GM12878 (cell line): Measurements from ENCODE around the gene HECTD2. TPM values are rescaled to one million over a fixed set of nuclear protein-coding genes. Genes with fewer than 3 reads are reported as not detected.

Experiments
- ATAC-seq: fragments of 200-7000 bp; cut with Tn5 transposase; 3 replicates; pipeline ENCODE4 v1.9.1; 2020; ENCODE audit warnings: mild to moderate bottlenecking, moderate library complexity
- BruUV-seq: library from RNA; stranded (reverse); fragments of 400-500 nt; replicated peaks from 2 replicates; lab custom pipeline; 2021; lab: Mats Ljungman, UMichigan
- CTCF ChIA-PET: fragments of 300-600 bp; sonication (Branson Sonifier 250); formaldehyde crosslinking; extraction: SDS; loops from one replicate; lab custom pipeline; 2021; ENCODE audit warnings: inconsistent platforms; lab: Yijun Ruan, JAX
- POLR2A ChIA-PET: fragments of 350-600 bp; formaldehyde crosslinking; extraction: SDS; loops from one replicate; lab custom pipeline; 2021; ENCODE audit warnings: inconsistent platforms; lab: Charles Lee
- RAD21 ChIA-PET: fragments of 300-600 bp; sonication (Branson Sonifier 250); formaldehyde crosslinking; loops from one replicate; lab custom pipeline; 2023; ENCODE audit warnings: antibody characterized with exemption; ENCODE audit not compliant: unreplicated experiment; lab: Charles Lee
- SMC1A ChIA-PET: fragments of 300-600 bp; sonication (Branson Sonifier 250); formaldehyde crosslinking; loops from one replicate; lab custom pipeline; 2023; ENCODE audit not compliant: unreplicated experiment, uncharacterized antibody; lab: Charles Lee
- DNase-seq: peaks from one replicate; pipeline ENCODE4 v3.0.0-alpha.2; 2011; ENCODE audit warnings: low read depth, low spot score
- FAIRE-seq: peaks from 3 replicates; lab custom pipeline; 2011; peaks lifted over from hg19 to GRCh38; lab: Jason Lieb, UNC
- H2AFZ ChIP-seq: 2 replicates; pipeline ENCODE4 v1.6.0; 2011; ENCODE audit warnings: low read depth, low read length, control low read depth; ENCODE audit not compliant: control insufficient read depth
- H3K27ac ChIP-seq: 2 replicates; pipeline ENCODE4 v1.5.1; 2011; ENCODE audit warnings: control low read depth; ENCODE audit not compliant: control insufficient read depth, insufficient read depth
- H3K27me3 ChIP-seq, 2 experiments: replicated peaks in 1 of 2; 2 replicates each; pipeline versions ENCODE4 v1.6.0 to v1.6.1; 2011; ENCODE audit warnings: low read length in 1 of 2; ENCODE audit not compliant: control insufficient read depth in 2 of 2, insufficient read depth in 2 of 2
- H3K36me3 ChIP-seq, 2 experiments: 2 replicates each; pipeline ENCODE4 v1.5.1; 2011; ENCODE audit warnings: low read length in 1 of 2; ENCODE audit not compliant: control insufficient read depth in 2 of 2, insufficient read depth in 2 of 2
- H3K4me1 ChIP-seq: 2 replicates; pipeline ENCODE4 v1.6.1; 2011; ENCODE audit warnings: mild to moderate bottlenecking, low read length, moderate library complexity, mixed read lengths; ENCODE audit not compliant: control insufficient read depth, insufficient read depth
- H3K4me2 ChIP-seq: 2 replicates; pipeline ENCODE4 v1.6.0; 2011; ENCODE audit warnings: control low read depth; ENCODE audit not compliant: control insufficient read depth, insufficient read depth
- H3K4me3 ChIP-seq: fragments of 200-600 bp; sonication (generic); 2 replicates; pipeline ENCODE4 v1.5.1; 2016
- H3K79me2 ChIP-seq: 2 replicates; pipeline ENCODE4 v1.6.0; 2011; ENCODE audit warnings: low read length; ENCODE audit not compliant: control insufficient read depth, insufficient read depth
- H3K9ac ChIP-seq: 2 replicates; pipeline ENCODE4 v1.8.0; 2011; ENCODE audit warnings: low read length, control low read depth, mixed read lengths; ENCODE audit not compliant: control insufficient read depth, insufficient read depth
- H3K9me3 ChIP-seq: replicated peaks from 3 replicates; pipeline ENCODE4 v1.5.1; 2011; ENCODE audit warnings: mild to moderate bottlenecking, low read length; ENCODE audit not compliant: control insufficient read depth, insufficient read depth
- H4K20me1 ChIP-seq: 2 replicates; pipeline ENCODE4 v1.6.0; 2011; ENCODE audit not compliant: control insufficient read depth, insufficient read depth
- IRF4 ChIP-seq: IDR thresholded peaks from 2 replicates; pipeline ENCODE4 v1.6.1; 2011; ENCODE audit warnings: low read depth, low read length
- KAT2A ChIP-seq: conservative IDR thresholded peaks from 2 replicates; pipeline ENCODE4 v1.6.1; 2011; ENCODE audit warnings: low read depth, low read length; ENCODE audit not compliant: control insufficient read depth
- LARP7 ChIP-seq: fragments of 450-650 bp; IDR thresholded peaks from 2 replicates; pipeline ENCODE4 v1.6.1; 2017; ENCODE audit warnings: mild to moderate bottlenecking
- MAX ChIP-seq: IDR thresholded peaks from 2 replicates; pipeline ENCODE4 v1.6.1; 2012; ENCODE audit warnings: low read depth, low read length, improper control_type of control experiment
- NR2C1 ChIP-seq: fragments of 450-650 bp; IDR thresholded peaks from 2 replicates; pipeline ENCODE4 v1.6.1; 2017; ENCODE audit warnings: antibody characterized with exemption, mild to moderate bottlenecking, moderate library complexity
- PAX5 ChIP-seq: IDR thresholded peaks from 2 replicates; pipeline ENCODE4 v1.6.1; 2011; ENCODE audit warnings: low read depth, low read length, borderline replicate concordance
- RUNX3 ChIP-seq: IDR thresholded peaks from 2 replicates; pipeline ENCODE4 v1.6.1; 2012; ENCODE audit warnings: low read length, inconsistent platforms
- SPI1 ChIP-seq: IDR thresholded peaks from 2 replicates; pipeline ENCODE4 v1.6.1; 2011; ENCODE audit warnings: low read depth, mild to moderate bottlenecking, low read length, moderate library complexity, borderline replicate concordance; ENCODE audit not compliant: insufficient read depth
- TCF3 ChIP-seq: IDR thresholded peaks from 2 replicates; pipeline ENCODE4 v1.6.1; 2012; ENCODE audit warnings: low read depth, mild to moderate bottlenecking, low read length, borderline replicate concordance; ENCODE audit not compliant: insufficient read depth
- ZBTB40 ChIP-seq: fragments of 450-650 bp; IDR thresholded peaks from 2 replicates; pipeline ENCODE4 v1.6.1; 2016; ENCODE audit warnings: mild to moderate bottlenecking, moderate library complexity, borderline replicate concordance
- WGBS: methylation state at CpG from one replicate; pipeline ENCODE4 v1.1.6; 2016; ENCODE audit warnings: low lambda C conversion rate; ENCODE audit not compliant: insufficient replicate concordance, insufficient coverage; ENCODE audit errors: missing lambda C conversion rate; 5-methylcytosine and 5-hydroxymethylcytosine counted together
- in situ Hi-C: fragments of 300-500 bp; cut with MboI; formaldehyde crosslinking; loops from 9 replicates; pipeline ENCODE4 v1.14.3; 2018; ENCODE audit warnings: mixed read lengths
- intact Hi-C: fragments of 100-400 bp; cut with micrococcal nuclease; formaldehyde crosslinking; loops from one replicate; pipeline ENCODE4 v1.14.2; 2022; ENCODE audit not compliant: unreplicated experiment
- polyA plus RNA-seq, 11 experiments: library from polyadenylated mRNA; depleted of rRNA in 4 of 11; unstranded in 6 of 11; stranded (reverse) in 5 of 11; fragments of >200 nt; fragmentation: Nextera tagmentation in 4 of 11; fragmentation: Illumina TruSeq in 1 of 11; extraction: Ambion mirVana in 4 of 11; extraction: Trizol in 1 of 11; gene quantifications; 1 replicate in 1 of 11; 2 replicates in 10 of 11; pipeline versions ENCODE4 v1.2.1 to v1.2.3, GENCODE V29; 2011 to 2016; ENCODE audit warnings: inconsistent platforms in 2 of 11, missing spikeins in 2 of 11, low read depth in 1 of 11
- total RNA-seq, 4 experiments: library from RNA; depleted of rRNA in 3 of 4; stranded (reverse); fragments of >200 nt in 3 of 4; fragmentation: Illumina TruSeq in 1 of 4; extraction: Trizol in 1 of 4; gene quantifications; 2 replicates each; pipeline versions ENCODE4 v1.2.1 to v1.2.3, GENCODE V29; 2013 to 2021
- TF ChIP-seq, protein P1 (sequence below): fragments of 450-650 bp; IDR thresholded peaks from 2 replicates; pipeline ENCODE4 v1.6.1; 2017; ENCODE audit warnings: mild to moderate bottlenecking
- TF ChIP-seq, protein P2 (sequence below): fragments of 450-650 bp; IDR thresholded peaks from 2 replicates; pipeline ENCODE4 v1.6.1; 2017; ENCODE audit warnings: mild to moderate bottlenecking, moderate library complexity
- TF ChIP-seq, protein P3 (sequence below): IDR thresholded peaks from 2 replicates; pipeline ENCODE4 v1.6.1; 2012; ENCODE audit warnings: low read length, inconsistent platforms

Gene HECTD2
- total and polyA plus RNA-seq, 10 of the 15 experiments (the other 5 are each of a cell fraction or from before 2014, with no cell fraction given) = 0.87 to 3.0 (median 1.7) TPM

DNA sequence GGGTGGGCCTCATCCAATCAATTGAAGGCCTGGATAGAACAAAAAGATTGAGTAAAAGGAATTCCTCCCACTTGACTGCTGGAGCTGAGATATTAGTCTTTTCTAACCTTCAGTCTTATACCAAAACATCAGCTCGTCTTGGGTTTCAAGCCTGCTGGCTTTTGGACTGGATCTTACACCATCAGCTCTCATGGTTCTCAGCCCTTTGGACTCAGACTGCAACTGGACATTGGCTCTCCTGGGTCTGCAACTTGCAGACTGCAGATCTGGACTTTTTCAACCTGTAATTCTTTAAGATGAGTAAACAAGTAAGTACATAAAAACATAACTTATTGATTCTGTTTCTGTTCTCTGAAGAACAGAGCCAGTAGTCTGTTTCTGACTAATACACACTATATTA, 149.0 kb downstream of the HECTD2 start:
- Histone ChIP-seq H3K27ac (no peak overlapping the region), H2AFZ (no peak overlapping the region), H3K27me3 (no peaks in the 10 kb centered on the region), H3K4me2 (no peak overlapping the region), H3K36me3 (no peaks in the 10 kb centered on the region), H3K79me2 (no peaks in the 10 kb centered on the region), H3K4me3 (no peak overlapping the region), H3K9me3 (no peaks in the 10 kb centered on the region; the same call in 2 of the 3 replicates), H3K9ac (no peak overlapping the region), H3K4me1 (no peaks in the 10 kb centered on the region), H4K20me1 (no peaks in the 10 kb centered on the region)
- in situ Hi-C loops (no loop called here), intact Hi-C loops (no loop called here)
- no peak for DNase-seq
- no TSS peak for BruUV-seq
- CTCF ChIA-PET = interaction anchor here (0.6 kb wide), 1 partner anchor 13 kb away, joined by 4 read pairs; no protein-coding TSS in a partner anchor
- SMC1A ChIA-PET = interaction anchor here (0.6 kb wide), 1 partner anchor 61 kb away, joined by 4 read pairs; no protein-coding TSS in a partner anchor
- 0% methylated on average over 1 of the region's 1 CpG for WGBS
- RAD21 ChIA-PET = no interaction called here
- FAIRE-seq = no peak
- POLR2A ChIA-PET = no interaction called here
- ATAC-seq = no peak
- TF ChIP-seq, protein P1, sequence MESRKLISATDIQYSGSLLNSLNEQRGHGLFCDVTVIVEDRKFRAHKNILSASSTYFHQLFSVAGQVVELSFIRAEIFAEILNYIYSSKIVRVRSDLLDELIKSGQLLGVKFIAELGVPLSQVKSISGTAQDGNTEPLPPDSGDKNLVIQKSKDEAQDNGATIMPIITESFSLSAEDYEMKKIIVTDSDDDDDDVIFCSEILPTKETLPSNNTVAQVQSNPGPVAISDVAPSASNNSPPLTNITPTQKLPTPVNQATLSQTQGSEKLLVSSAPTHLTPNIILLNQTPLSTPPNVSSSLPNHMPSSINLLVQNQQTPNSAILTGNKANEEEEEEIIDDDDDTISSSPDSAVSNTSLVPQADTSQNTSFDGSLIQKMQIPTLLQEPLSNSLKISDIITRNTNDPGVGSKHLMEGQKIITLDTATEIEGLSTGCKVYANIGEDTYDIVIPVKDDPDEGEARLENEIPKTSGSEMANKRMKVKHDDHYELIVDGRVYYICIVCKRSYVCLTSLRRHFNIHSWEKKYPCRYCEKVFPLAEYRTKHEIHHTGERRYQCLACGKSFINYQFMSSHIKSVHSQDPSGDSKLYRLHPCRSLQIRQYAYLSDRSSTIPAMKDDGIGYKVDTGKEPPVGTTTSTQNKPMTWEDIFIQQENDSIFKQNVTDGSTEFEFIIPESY = no peak
- TF ChIP-seq, protein P2, sequence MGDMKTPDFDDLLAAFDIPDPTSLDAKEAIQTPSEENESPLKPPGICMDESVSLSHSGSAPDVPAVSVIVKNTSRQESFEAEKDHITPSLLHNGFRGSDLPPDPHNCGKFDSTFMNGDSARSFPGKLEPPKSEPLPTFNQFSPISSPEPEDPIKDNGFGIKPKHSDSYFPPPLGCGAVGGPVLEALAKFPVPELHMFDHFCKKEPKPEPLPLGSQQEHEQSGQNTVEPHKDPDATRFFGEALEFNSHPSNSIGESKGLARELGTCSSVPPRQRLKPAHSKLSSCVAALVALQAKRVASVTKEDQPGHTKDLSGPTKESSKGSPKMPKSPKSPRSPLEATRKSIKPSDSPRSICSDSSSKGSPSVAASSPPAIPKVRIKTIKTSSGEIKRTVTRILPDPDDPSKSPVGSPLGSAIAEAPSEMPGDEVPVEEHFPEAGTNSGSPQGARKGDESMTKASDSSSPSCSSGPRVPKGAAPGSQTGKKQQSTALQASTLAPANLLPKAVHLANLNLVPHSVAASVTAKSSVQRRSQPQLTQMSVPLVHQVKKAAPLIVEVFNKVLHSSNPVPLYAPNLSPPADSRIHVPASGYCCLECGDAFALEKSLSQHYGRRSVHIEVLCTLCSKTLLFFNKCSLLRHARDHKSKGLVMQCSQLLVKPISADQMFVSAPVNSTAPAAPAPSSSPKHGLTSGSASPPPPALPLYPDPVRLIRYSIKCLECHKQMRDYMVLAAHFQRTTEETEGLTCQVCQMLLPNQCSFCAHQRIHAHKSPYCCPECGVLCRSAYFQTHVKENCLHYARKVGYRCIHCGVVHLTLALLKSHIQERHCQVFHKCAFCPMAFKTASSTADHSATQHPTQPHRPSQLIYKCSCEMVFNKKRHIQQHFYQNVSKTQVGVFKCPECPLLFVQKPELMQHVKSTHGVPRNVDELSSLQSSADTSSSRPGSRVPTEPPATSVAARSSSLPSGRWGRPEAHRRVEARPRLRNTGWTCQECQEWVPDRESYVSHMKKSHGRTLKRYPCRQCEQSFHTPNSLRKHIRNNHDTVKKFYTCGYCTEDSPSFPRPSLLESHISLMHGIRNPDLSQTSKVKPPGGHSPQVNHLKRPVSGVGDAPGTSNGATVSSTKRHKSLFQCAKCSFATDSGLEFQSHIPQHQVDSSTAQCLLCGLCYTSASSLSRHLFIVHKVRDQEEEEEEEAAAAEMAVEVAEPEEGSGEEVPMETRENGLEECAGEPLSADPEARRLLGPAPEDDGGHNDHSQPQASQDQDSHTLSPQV = no peak
- TF ChIP-seq, protein P3, sequence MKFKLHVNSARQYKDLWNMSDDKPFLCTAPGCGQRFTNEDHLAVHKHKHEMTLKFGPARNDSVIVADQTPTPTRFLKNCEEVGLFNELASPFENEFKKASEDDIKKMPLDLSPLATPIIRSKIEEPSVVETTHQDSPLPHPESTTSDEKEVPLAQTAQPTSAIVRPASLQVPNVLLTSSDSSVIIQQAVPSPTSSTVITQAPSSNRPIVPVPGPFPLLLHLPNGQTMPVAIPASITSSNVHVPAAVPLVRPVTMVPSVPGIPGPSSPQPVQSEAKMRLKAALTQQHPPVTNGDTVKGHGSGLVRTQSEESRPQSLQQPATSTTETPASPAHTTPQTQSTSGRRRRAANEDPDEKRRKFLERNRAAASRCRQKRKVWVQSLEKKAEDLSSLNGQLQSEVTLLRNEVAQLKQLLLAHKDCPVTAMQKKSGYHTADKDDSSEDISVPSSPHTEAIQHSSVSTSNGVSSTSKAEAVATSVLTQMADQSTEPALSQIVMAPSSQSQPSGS = no peak
- TF ChIP-seq RUNX3 (no peak), ZBTB40 (no peak), LARP7 (no peak), IRF4 (no peak), KAT2A (no peak), PAX5 (no peak), MAX (no peak), SPI1 (no peak), NR2C1 (no peak), TCF3 (no peak)
